Measurements from ENCODE around the gene CDT1. TPM values are rescaled to one million over a fixed set of nuclear protein-coding genes. Genes with fewer than 3 reads are reported as not detected.

CDT1 gene
- total RNA-seq, 1 experiment from 2014 or later, result 97.7 TPM

GRCh38 chr16:88827727-88828126 is 24.1 kb downstream of the CDT1 start:
- Mint-ChIP-seq H3K36me3 (ENCODE audit: insufficient read depth, unreplicated experiment) (peaks cover 15% of the 10 kb centered on the region), H3K27me3 (ENCODE audit: insufficient read depth, unreplicated experiment) (no peaks in the 10 kb centered on the region), H3K4me1 (ENCODE audit: low read depth, unreplicated experiment) (no peaks in the 10 kb centered on the region), H3K4me3 (ENCODE audit: unreplicated experiment) (no peak overlapping the region), H3K9me3 (ENCODE audit: unreplicated experiment) (no peaks in the 10 kb centered on the region), H3K27ac (ENCODE audit: unreplicated experiment) (no peak overlapping the region)
- Histone ChIP-seq H3K4me1 (no peaks in the 10 kb centered on the region), H3K27me3 (replicated peaks; ENCODE audit: control insufficient read depth, insufficient read depth, low read length) (no peaks in the 10 kb centered on the region), H3K36me3 (ENCODE audit: control insufficient read depth, insufficient read depth, low read length) (no peaks in the 10 kb centered on the region; the same call in none of the 2 replicates), H3K4me3 (ENCODE audit: low read depth, low read length) (no peak overlapping the region), H3K9me3 (no peaks in the 10 kb centered on the region)
- intact Hi-C loops (cut with micrococcal nuclease; ENCODE audit: unreplicated experiment), result no loop called here
- no peak for TF ChIP-seq CTCF (IDR thresholded peaks at IDR 0.05; ENCODE audit: insufficient read depth in 1 of 2, low read depth in 1 of 2, low read length in 1 of 2, severe bottlenecking in 1 of 2, unreplicated experiment in 1 of 2)
- CTCF ChIA-PET, result no interaction called here
- no peak for DNase-seq
- no TSS peak for BruUV-seq (replicated peaks)
- POLR2A ChIA-PET, result no interaction called here

- DNase-seq, result no peak
- BruUV-seq (replicated peaks), result no TSS peak
- ChIA-PET POLR2A (no interaction called here), CTCF (no interaction called here)
- H3K4me1 ChIP-seq, result no peaks in the 10 kb centered on the region
- Mint-ChIP-seq H3K27me3 (ENCODE audit: insufficient read depth, unreplicated experiment) (no peaks in the 10 kb centered on the region), H3K4me3 (ENCODE audit: unreplicated experiment) (no peak overlapping the region), H3K4me1 (ENCODE audit: low read depth, unreplicated experiment) (no peaks in the 10 kb centered on the region), H3K27ac (ENCODE audit: unreplicated experiment) (no peak overlapping the region), H3K36me3 (ENCODE audit: insufficient read depth, unreplicated experiment) (peaks cover 12% of the 10 kb centered on the region), H3K9me3 (ENCODE audit: unreplicated experiment) (no peaks in the 10 kb centered on the region)
- no peaks in the 10 kb centered on the region for H3K27me3 ChIP-seq (replicated peaks; ENCODE audit: control insufficient read depth, insufficient read depth, low read length)
- H3K4me3 ChIP-seq (ENCODE audit: low read depth, low read length), result no peak overlapping the region
- TF ChIP-seq CTCF (IDR thresholded peaks at IDR 0.05; ENCODE audit: insufficient read depth in 1 of 2, low read depth in 1 of 2, low read length in 1 of 2, severe bottlenecking in 1 of 2, unreplicated experiment in 1 of 2), result no peak
- H3K9me3 ChIP-seq, result no peaks in the 10 kb centered on the region
- intact Hi-C loops (cut with micrococcal nuclease; ENCODE audit: unreplicated experiment), result no loop called here
- H3K36me3 ChIP-seq (ENCODE audit: control insufficient read depth, insufficient read depth, low read length), result no peaks in the 10 kb centered on the region; the same call in none of the 2 replicates
Measured at GRCh38 chr16:88828711-88829110, 25.1 kb downstream of the CDT1 start.

DNA sequence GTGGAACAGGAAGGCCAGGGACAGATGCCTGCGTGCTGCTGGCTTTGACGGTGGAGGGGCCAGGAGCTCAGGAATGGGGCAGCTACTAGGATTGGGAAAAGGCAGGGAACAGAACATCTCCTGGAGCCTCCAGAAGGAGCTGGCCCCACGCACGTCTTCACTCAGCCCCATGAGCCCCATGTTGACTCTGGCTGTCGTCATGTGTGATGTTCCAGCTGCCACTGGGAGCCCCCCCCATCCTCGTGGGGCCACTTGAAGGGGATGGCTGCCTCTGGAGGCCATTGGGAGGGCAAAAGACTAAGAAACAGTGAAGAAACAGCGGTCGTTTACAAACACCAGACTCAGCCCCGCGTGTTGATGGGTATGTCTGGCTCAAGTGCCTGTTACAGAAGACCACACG is 26.7 kb downstream of the CDT1 start:
- Mint-ChIP-seq H3K27me3 (ENCODE audit: insufficient read depth, unreplicated experiment) (no peaks in the 10 kb centered on the region), H3K4me1 (ENCODE audit: low read depth, unreplicated experiment) (no peaks in the 10 kb centered on the region), H3K9me3 (ENCODE audit: unreplicated experiment) (no peaks in the 10 kb centered on the region), H3K4me3 (ENCODE audit: unreplicated experiment) (no peak overlapping the region), H3K36me3 (ENCODE audit: insufficient read depth, unreplicated experiment) (peaks cover 12% of the 10 kb centered on the region), H3K27ac (ENCODE audit: unreplicated experiment) (no peak overlapping the region)
- BruUV-seq (replicated peaks), result no TSS peak
- no peak for DNase-seq
- intact Hi-C loops (cut with micrococcal nuclease; ENCODE audit: unreplicated experiment), result no loop called here
- CTCF ChIA-PET, result interaction anchor here (0.8 kb wide), 1 partner anchor 93 kb away, joined by 4 read pairs; no protein-coding TSS in a partner anchor
- TF ChIP-seq CTCF (IDR thresholded peaks at IDR 0.05; ENCODE audit: insufficient read depth in 1 of 2, low read depth in 1 of 2, low read length in 1 of 2, severe bottlenecking in 1 of 2, unreplicated experiment in 1 of 2), result no peak
- Histone ChIP-seq H3K4me3 (ENCODE audit: low read depth, low read length) (no peak overlapping the region), H3K27me3 (replicated peaks; ENCODE audit: control insufficient read depth, insufficient read depth, low read length) (no peaks in the 10 kb centered on the region), H3K36me3 (ENCODE audit: control insufficient read depth, insufficient read depth, low read length) (no peaks in the 10 kb centered on the region; the same call in 1 of the 2 replicates), H3K9me3 (no peaks in the 10 kb centered on the region), H3K4me1 (no peaks in the 10 kb centered on the region)
- POLR2A ChIA-PET, result no interaction called here
